ENCODE measurements around the gene SNX20.

GRCh38 chr16:50628156-50628802 lies 52.8 kb downstream of the SNX20 start:
- TF ChIP-seq CTCF (IDR thresholded peaks at IDR 0.05) (no peak), POLR2A (IDR thresholded peaks at IDR 0.05) (no peak)

All from lower leg skin (tissue), 3 donors.